ACC112 (cell line): ENCODE results near the gene MYL4.

Experiments used
- H2AFZ ChIP-seq: fragments of 200-600 bp; sonication (generic); one replicate; pipeline ENCODE4 v1.6.0; 2017; ENCODE audit warnings: antibody characterized with exemption, low read length; ENCODE audit not compliant: unreplicated experiment
- H3K27ac ChIP-seq: fragments of 200-600 bp; sonication (generic); 2 replicates; pipeline ENCODE4 v1.5.1; 2014; ENCODE audit warnings: low read depth, mild to moderate bottlenecking, antibody characterized with exemption, low read length, moderate library complexity
- H3K27me3 ChIP-seq: fragments of 200-600 bp; sonication (generic); 2 replicates; pipeline ENCODE4 v1.6.1; 2014; ENCODE audit warnings: mild to moderate bottlenecking, antibody characterized with exemption, low read length, moderate library complexity, mixed read lengths; ENCODE audit not compliant: insufficient read depth
- H3K36me3 ChIP-seq: fragments of 200-600 bp; sonication (generic); 2 replicates; pipeline ENCODE4 v1.6.1; 2016; ENCODE audit warnings: mild to moderate bottlenecking, antibody characterized with exemption, low read length, moderate library complexity, mixed read lengths; ENCODE audit not compliant: insufficient read depth
- H3K4me1 ChIP-seq: fragments of 200-600 bp; sonication (generic); one replicate; pipeline ENCODE4 v1.6.1; 2016; ENCODE audit warnings: low read length, mixed read lengths; ENCODE audit not compliant: insufficient read depth, unreplicated experiment, control insufficient read depth
- H3K4me3 ChIP-seq: fragments of 200-600 bp; sonication (generic); 2 replicates; pipeline ENCODE4 v1.5.1; 2014; ENCODE audit warnings: mild to moderate bottlenecking, low read depth, low read length
- H3K79me2 ChIP-seq: fragments of 200-600 bp; sonication (generic); one replicate; pipeline ENCODE4 v1.6.0; 2016; ENCODE audit warnings: low read length; ENCODE audit not compliant: control insufficient read depth, unreplicated experiment, insufficient read depth

The MYL4 gene

GRCh38 chr17:47270946-47271705 lies 62.0 kb downstream of the MYL4 start:
- Histone ChIP-seq H3K36me3 (no peaks in the 10 kb centered on the region), H3K27me3 (no peaks in the 10 kb centered on the region), H3K4me1 (peaks cover 39% of the 10 kb centered on the region), H3K79me2 (no peaks in the 10 kb centered on the region), H2AFZ (no peak overlapping the region), H3K4me3 (no peak overlapping the region), H3K27ac (no peak overlapping the region)

- Histone ChIP-seq H3K4me3 (no peak overlapping the region), H3K4me1 (peaks cover 38% of the 10 kb centered on the region), H2AFZ (no peak overlapping the region), H3K27me3 (no peaks in the 10 kb centered on the region), H3K27ac (no peak overlapping the region), H3K36me3 (no peaks in the 10 kb centered on the region), H3K79me2 (no peaks in the 10 kb centered on the region)
Observed at GRCh38 chr17:47272491-47272890, 63.3 kb downstream of the MYL4 start.

- Histone ChIP-seq H3K4me3 (no peak overlapping the region), H3K79me2 (no peaks in the 10 kb centered on the region), H3K27me3 (no peaks in the 10 kb centered on the region), H3K4me1 (peaks cover 38% of the 10 kb centered on the region), H3K27ac (no peak overlapping the region), H2AFZ (no peak overlapping the region), H3K36me3 (no peaks in the 10 kb centered on the region)
Observed at GRCh38 chr17:47273245-47273644, 64.1 kb downstream of the MYL4 start.
